Parathyroid adenoma (tissue), 2 donors: ENCODE results near the gene BTRC.

Source experiments
- H2AFZ ChIP-seq: fragments of 300-600 bp; sonication (generic); one replicate; pipeline ENCODE4 v1.7.0; 2017; ENCODE audit warnings: antibody characterized with exemption, mild to moderate bottlenecking
- H3K27ac ChIP-seq: fragments of 300-600 bp; sonication (generic); one replicate; pipeline ENCODE4 v1.7.0; 2017
- H3K27me3 ChIP-seq: fragments of 300-600 bp; sonication (generic); one replicate; pipeline ENCODE4 v1.7.0; 2017; ENCODE audit warnings: low read length; ENCODE audit not compliant: control insufficient read depth, insufficient read depth
- H3K36me3 ChIP-seq: fragments of 300-600 bp; sonication (generic); one replicate; pipeline ENCODE4 v1.7.0; 2017; ENCODE audit warnings: low read length; ENCODE audit not compliant: control insufficient read depth, insufficient read depth
- H3K4me1 ChIP-seq: fragments of 300-600 bp; sonication (generic); one replicate; pipeline ENCODE4 v1.7.0; 2017; ENCODE audit warnings: control low read depth
- H3K4me2 ChIP-seq: fragments of 300-600 bp; sonication (generic); one replicate; pipeline ENCODE4 v1.7.0; 2017; ENCODE audit warnings: low read length
- H3K4me3 ChIP-seq: fragments of 300-600 bp; sonication (generic); one replicate; pipeline ENCODE4 v1.7.0; 2017; ENCODE audit warnings: low read depth, low read length
- H3K79me2 ChIP-seq: fragments of 300-600 bp; sonication (generic); one replicate; pipeline ENCODE4 v1.7.0; 2017; ENCODE audit warnings: control low read depth
- H3K9ac ChIP-seq: fragments of 300-600 bp; sonication (generic); one replicate; pipeline ENCODE4 v1.7.0; 2017; ENCODE audit warnings: mild to moderate bottlenecking
- H3K9me3 ChIP-seq: fragments of 300-600 bp; sonication (generic); one replicate; pipeline ENCODE4 v1.7.0; 2017; ENCODE audit warnings: low read length; ENCODE audit not compliant: control insufficient read depth
- CTCF ChIP-seq: fragments of 300-600 bp; sonication (generic); IDR thresholded peaks from one replicate; pipeline ENCODE4 v1.7.0; 2017; ENCODE audit warnings: antibody characterized with exemption, mild to moderate bottlenecking
- donor health status: primary hyperparathyroidism.

Gene BTRC

GRCh38 chr10:101560298-101561067 lies 206.5 kb downstream of the BTRC start:
- Histone ChIP-seq H2AFZ (no peak overlapping the region), H3K4me3 (no peak overlapping the region), H3K9me3 (no peaks in the 10 kb centered on the region), H3K27ac (no peak overlapping the region), H3K36me3 (no peaks in the 10 kb centered on the region), H3K4me1 (no peaks in the 10 kb centered on the region), H3K27me3 (peaks cover 7% of the 10 kb centered on the region), H3K4me2 (no peak overlapping the region), H3K9ac (no peak overlapping the region), H3K79me2 (no peaks in the 10 kb centered on the region)
- TF ChIP-seq CTCF, result no peak

DNA sequence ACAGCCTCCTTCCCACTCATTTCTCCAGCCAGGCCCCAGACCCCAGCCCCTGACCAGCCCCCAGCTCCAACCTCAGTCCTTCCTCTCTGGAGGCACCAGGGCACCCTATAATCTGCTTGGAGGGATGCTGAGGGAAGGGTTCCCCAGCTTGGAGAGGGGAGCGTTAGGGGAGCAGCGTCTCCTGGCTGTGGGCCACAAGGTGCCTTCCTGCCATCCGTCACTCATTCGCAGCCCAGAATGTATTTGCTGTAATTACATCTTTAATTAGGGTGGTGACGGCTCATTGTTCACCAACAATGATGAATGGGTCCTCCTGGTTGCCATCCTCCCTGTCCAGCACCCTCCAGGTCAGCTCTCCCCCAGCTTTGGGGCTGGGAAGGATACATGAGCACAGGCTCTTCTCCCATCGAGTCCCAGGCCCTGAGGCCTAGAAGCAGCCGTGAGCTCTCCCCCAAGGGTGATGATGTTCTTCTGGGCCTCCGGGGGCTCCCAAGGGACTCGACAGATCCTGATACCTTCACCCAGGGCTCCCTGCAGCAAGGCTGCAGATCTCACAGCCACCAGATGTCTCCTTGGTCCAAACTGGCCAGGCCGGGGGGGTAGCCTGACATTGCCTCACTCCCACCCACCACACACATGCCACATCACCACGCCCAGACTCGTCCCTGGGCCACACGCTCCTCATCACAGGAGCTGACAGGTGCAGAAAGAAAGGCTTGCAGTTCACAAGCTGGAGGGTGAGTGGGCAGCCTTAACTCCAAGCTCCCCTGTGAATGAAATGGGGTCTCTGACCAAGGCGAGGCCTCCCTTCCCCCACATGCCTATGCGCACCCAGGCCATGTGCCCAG lies 207.3 kb downstream of the BTRC start:
- no peak overlapping the region for H3K4me3 ChIP-seq
- peaks cover 7% of the 10 kb centered on the region for H3K27me3 ChIP-seq
- H3K9ac ChIP-seq, result no peak overlapping the region
- H2AFZ ChIP-seq, result no peak overlapping the region
- no peak overlapping the region for H3K27ac ChIP-seq
- no peaks in the 10 kb centered on the region for H3K79me2 ChIP-seq
- no peak overlapping the region for H3K4me2 ChIP-seq
- no peaks in the 10 kb centered on the region for H3K4me1 ChIP-seq
- no peaks in the 10 kb centered on the region for H3K9me3 ChIP-seq
- no peak for TF ChIP-seq CTCF
- no peaks in the 10 kb centered on the region for H3K36me3 ChIP-seq

DNA sequence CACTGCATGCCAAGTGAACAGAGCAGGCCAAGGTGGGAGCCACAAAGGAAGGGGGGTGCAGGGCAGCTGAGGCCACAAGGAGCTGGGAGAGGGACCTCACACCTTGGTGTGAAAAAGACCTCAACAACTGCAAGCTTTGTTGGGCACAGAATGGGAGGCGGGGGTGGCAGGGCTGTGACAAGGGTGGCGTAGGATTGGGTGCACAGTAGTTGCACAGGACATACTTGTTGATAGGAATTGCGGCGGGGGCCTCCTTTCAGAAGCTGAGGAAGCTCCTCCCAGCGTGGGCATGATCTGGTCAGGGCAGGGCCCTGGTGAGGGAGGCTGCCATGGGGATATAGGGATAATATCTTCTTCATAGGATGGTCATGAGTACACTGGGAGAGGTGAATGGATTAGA lies 208.3 kb downstream of the BTRC start:
- TF ChIP-seq CTCF, result no peak
- peaks cover 7% of the 10 kb centered on the region for H3K27me3 ChIP-seq
- no peaks in the 10 kb centered on the region for H3K79me2 ChIP-seq

GRCh38 chr10:101563007-101563406 lies 209.0 kb downstream of the BTRC start:
- Histone ChIP-seq H2AFZ (no peak overlapping the region), H3K27me3 (peaks cover 7% of the 10 kb centered on the region), H3K9me3 (no peaks in the 10 kb centered on the region), H3K27ac (no peak overlapping the region), H3K79me2 (no peaks in the 10 kb centered on the region), H3K36me3 (no peaks in the 10 kb centered on the region), H3K4me1 (no peaks in the 10 kb centered on the region), H3K4me2 (no peak overlapping the region), H3K4me3 (no peak overlapping the region), H3K9ac (no peak overlapping the region)
- no peak for TF ChIP-seq CTCF

More for the DNA sequence above, 208.3 kb downstream of the BTRC start:
- no peak overlapping the region for H3K4me3 ChIP-seq
- no peak overlapping the region for H3K9ac ChIP-seq
- no peaks in the 10 kb centered on the region for H3K4me1 ChIP-seq
- no peak overlapping the region for H2AFZ ChIP-seq
- no peak overlapping the region for H3K27ac ChIP-seq
- H3K36me3 ChIP-seq, result no peaks in the 10 kb centered on the region
- H3K4me2 ChIP-seq, result no peak overlapping the region
- no peaks in the 10 kb centered on the region for H3K9me3 ChIP-seq
